Measurements from ENCODE around the gene RGS12. TPM values are rescaled to one million over a fixed set of nuclear protein-coding genes. Genes with fewer than 3 reads are reported as not detected.
"Not testable (repeated sequence)": the region's sequence is repeated elsewhere in the genome, so short reads cannot be mapped to it uniquely, and the experiment has no call there.

The RGS12 gene
- total RNA-seq, 4 donors from 2014 or later: 14.6 to 25.1 (median 20.9) TPM

GRCh38 chr4:3299122-3299975, 6.5 kb downstream of the RGS12 start:
- Histone ChIP-seq H3K4me1 (peaks cover 0 to 16% of the 10 kb centered on the region in 2 donors), H3K27me3 (no peaks in the 10 kb centered on the region), H3K27ac (peak overlapping the region in 1 of 3 donors; percentile 33), H3K36me3 (no peaks in the 10 kb centered on the region), H3K4me3 (replicated peaks in 1 of 3) (no peak overlapping the region), H3K9me3 (no peaks in the 10 kb centered on the region)
- intact Hi-C loops (cut with DNase I): no loop called here
- TF ChIP-seq POLR2A (IDR thresholded peaks at IDR 0.05) (no peak), CTCF (IDR thresholded peaks at IDR 0.05) (no peak)
- DNase-seq: peak; percentile 46 to 49
- WGBS, 2 donors: 52 to 62% methylated on average over 8 to 9 of the region's 9 CpGs

- DNase-seq: peak in 1 of 2 donors; percentile 8
- Histone ChIP-seq H3K4me3 (replicated peaks in 1 of 3) (no peak overlapping the region), H3K27ac (no peak overlapping the region), H3K4me1 (peaks cover 0 to 24% of the 10 kb centered on the region in 2 donors), H3K27me3 (no peaks in the 10 kb centered on the region), H3K36me3 (no peaks in the 10 kb centered on the region), H3K9me3 (no peaks in the 10 kb centered on the region)
- TF ChIP-seq POLR2A (IDR thresholded peaks at IDR 0.05) (no peak), CTCF (IDR thresholded peaks at IDR 0.05) (no peak)
- 83 to 96% methylated on average over 4 to 17 of the region's 19 CpGs for WGBS, 2 donors
- intact Hi-C loops (cut with DNase I): no loop called here
Measured at GRCh38 chr4:3299976-3300671, 7.3 kb downstream of the RGS12 start.

- H3K27me3 ChIP-seq; H3K4me3 ChIP-seq (replicated peaks in 1 of 3); H3K36me3 ChIP-seq; intact Hi-C loops (cut with DNase I); H3K9me3 ChIP-seq; H3K27ac ChIP-seq: not testable (repeated sequence)
- WGBS, 2 donors: 90 to 95% methylated on average over 13 to 14 of the region's 15 CpGs
- peaks cover 0 to 30% of the 10 kb centered on the region in 2 donors for H3K4me1 ChIP-seq
- DNase-seq: peak in 1 of 2 donors; percentile 1
Measured at GRCh38 chr4:3300882-3301281, 8.1 kb downstream of the RGS12 start.

- Histone ChIP-seq H3K36me3 (no peaks in the 10 kb centered on the region), H3K9me3 (no peaks in the 10 kb centered on the region), H3K4me1 (peaks cover 0 to 37% of the 10 kb centered on the region in 2 donors), H3K27me3 (no peaks in the 10 kb centered on the region), H3K27ac (no peak overlapping the region), H3K4me3 (replicated peaks in 1 of 3) (no peak overlapping the region)
- 92 to 95% methylated on average over 15 of the region's 15 CpGs for WGBS, 2 donors
- TF ChIP-seq POLR2A (IDR thresholded peaks at IDR 0.05) (no peak), CTCF (IDR thresholded peaks at IDR 0.05) (no peak)
- peak in 1 of 2 donors; percentile 0 for DNase-seq
- intact Hi-C loops (cut with DNase I): no loop called here
Measured at GRCh38 chr4:3301450-3302172, 8.8 kb downstream of the RGS12 start.

GRCh38 chr4:3302173-3302785, 9.5 kb downstream of the RGS12 start:
- DNase-seq: peak in 1 of 2 donors; percentile 15
- 78% methylated on average over 14 to 17 of the region's 17 CpGs for WGBS, 2 donors

More at GRCh38 chr4:3302173-3302785, 9.5 kb downstream of the RGS12 start:
- H3K4me1 ChIP-seq: peaks cover 0 to 37% of the 10 kb centered on the region in 2 donors
- no peak overlapping the region for H3K27ac ChIP-seq
- H3K9me3 ChIP-seq: no peaks in the 10 kb centered on the region
- H3K4me3 ChIP-seq (replicated peaks in 1 of 3): no peak overlapping the region
- intact Hi-C loops (cut with DNase I): no loop called here
- H3K36me3 ChIP-seq: no peaks in the 10 kb centered on the region
- no peaks in the 10 kb centered on the region for H3K27me3 ChIP-seq
- TF ChIP-seq POLR2A (IDR thresholded peaks at IDR 0.05) (no peak), CTCF (IDR thresholded peaks at IDR 0.05) (no peak)

All from thyroid gland (tissue), 4 donors.